ENCODE results near the gene TNFSF9. TPM values are rescaled to one million over a fixed set of nuclear protein-coding genes. Genes with fewer than 3 reads are reported as not detected.

Gene TNFSF9
- total RNA-seq, 2 donors from 2014 or later: 0.27 to 1.8 TPM

DNA sequence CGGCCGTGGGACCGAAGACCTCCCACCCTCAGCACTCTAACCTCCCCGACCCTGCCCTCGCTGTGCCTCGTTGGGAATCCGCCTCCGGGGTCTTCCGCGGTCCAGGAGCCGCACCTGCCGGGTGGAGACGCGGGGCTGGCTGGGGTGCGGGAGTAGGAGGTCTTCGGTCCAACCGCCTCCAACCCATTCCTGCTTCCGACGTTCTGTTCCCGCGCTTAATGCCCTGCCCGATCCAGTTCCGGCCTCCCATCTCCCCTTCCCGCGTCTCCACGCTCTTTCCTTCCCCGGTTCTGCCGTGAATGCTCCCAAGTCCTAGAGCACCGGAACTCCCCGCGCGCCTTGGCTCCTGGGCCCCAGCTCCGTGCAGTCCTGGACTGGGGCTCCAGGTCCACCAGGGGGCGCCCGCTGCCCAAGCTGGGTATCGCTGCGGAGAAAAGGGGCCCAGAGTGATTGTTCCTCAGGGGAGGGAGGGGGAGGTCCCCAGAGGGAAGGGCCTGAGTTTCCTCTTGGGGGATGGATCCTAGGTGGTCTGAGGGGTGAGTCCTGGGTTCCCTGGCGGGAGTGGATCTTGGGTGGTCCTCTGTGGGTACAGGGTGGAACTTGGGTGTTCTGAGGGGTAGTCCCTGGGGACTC lies 14.1 kb upstream of the TNFSF9 start:
- no peaks in the 10 kb centered on the region for H3K36me3 ChIP-seq
- peak overlapping the region; percentile 63 for H3K4me3 ChIP-seq
- H3K4me1 ChIP-seq (ENCODE audit: control insufficient read depth in 1 of 2, low read depth in 2 of 2): peaks cover 0 to 14% of the 10 kb centered on the region in 2 donors
- no peaks in the 10 kb centered on the region for H3K27me3 ChIP-seq (replicated peaks; ENCODE audit: insufficient read depth)
- DNase-seq (ENCODE audit: low spot score): peak; percentile 38
- peak; percentile 69 for ATAC-seq (ENCODE audit: insufficient number of reproducible peaks, low FRiP score, low read depth)
- H3K9me3 ChIP-seq: no peaks in the 10 kb centered on the region
- no peak overlapping the region for H3K27ac ChIP-seq
- TF ChIP-seq, protein P1, sequence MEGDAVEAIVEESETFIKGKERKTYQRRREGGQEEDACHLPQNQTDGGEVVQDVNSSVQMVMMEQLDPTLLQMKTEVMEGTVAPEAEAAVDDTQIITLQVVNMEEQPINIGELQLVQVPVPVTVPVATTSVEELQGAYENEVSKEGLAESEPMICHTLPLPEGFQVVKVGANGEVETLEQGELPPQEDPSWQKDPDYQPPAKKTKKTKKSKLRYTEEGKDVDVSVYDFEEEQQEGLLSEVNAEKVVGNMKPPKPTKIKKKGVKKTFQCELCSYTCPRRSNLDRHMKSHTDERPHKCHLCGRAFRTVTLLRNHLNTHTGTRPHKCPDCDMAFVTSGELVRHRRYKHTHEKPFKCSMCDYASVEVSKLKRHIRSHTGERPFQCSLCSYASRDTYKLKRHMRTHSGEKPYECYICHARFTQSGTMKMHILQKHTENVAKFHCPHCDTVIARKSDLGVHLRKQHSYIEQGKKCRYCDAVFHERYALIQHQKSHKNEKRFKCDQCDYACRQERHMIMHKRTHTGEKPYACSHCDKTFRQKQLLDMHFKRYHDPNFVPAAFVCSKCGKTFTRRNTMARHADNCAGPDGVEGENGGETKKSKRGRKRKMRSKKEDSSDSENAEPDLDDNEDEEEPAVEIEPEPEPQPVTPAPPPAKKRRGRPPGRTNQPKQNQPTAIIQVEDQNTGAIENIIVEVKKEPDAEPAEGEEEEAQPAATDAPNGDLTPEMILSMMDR (IDR thresholded peaks at IDR 0.05): peak; percentile 91

DNA sequence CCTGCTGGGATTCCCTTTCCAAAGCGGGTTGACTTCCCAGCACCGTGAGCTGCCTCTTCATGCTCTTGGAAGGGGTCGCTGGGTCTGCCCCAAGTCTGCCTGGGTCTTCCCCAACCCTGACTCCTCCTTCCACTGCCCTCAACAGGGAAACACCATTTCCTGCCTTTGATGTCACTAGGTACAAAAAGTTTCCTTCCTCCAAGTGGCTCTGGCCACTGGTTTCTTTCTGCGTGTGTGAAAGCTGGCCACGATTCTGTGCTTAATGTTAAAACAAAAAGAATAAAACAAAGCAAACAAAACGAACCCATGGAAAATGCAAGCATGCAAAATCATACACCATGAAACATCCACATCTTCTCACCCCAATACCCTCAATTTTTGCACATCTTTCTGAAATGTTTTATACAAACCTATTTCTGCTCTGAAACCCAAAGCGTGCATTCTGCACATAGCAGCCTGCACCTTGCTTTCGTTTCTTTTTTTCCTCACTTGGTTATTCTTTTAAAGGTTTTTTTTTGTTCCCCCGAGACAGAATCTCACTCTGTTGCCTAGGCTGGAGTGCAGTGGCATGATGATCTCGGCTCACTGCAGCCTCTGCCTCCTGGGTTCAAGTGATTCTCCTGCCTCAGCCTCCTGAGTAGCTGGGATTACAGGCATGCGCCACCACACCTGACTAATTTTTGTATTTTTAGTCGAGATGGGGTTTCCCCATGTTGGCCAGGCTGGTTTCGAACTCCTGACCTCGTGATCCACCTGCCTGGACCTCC lies 12.5 kb upstream of the TNFSF9 start:
- Histone ChIP-seq H3K27ac (no peak overlapping the region), H3K27me3 (replicated peaks; ENCODE audit: insufficient read depth) (no peaks in the 10 kb centered on the region), H3K36me3 (no peaks in the 10 kb centered on the region), H3K4me3 (no peak overlapping the region), H3K4me1 (ENCODE audit: control insufficient read depth in 1 of 2, low read depth in 2 of 2) (peaks cover 0 to 14% of the 10 kb centered on the region in 2 donors), H3K9me3 (no peaks in the 10 kb centered on the region)
- TF ChIP-seq, protein P1 (IDR thresholded peaks at IDR 0.05): no peak
- ATAC-seq (ENCODE audit: insufficient number of reproducible peaks, low FRiP score, low read depth) (no peak), DNase-seq (ENCODE audit: low spot score) (no peak)

DNA sequence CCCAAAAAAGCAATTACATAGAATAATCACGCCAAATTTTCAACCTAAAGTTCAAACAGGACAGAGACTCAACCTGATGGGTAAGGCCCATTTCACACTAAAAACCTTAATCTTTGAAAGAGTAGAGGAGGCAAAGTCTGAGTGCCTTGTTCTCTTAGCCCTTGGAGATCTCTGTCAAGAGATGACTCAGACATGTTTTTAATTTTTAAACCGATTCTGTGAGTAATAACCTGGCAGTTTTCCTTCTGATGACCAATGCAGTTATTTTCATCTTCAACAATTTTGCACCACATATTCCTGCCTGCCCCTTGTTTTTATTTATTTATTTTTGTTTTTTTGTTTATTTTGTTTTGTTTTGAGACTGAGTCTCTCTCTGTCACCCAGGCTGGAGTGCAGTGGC lies 11.5 kb upstream of the TNFSF9 start:
- no peak overlapping the region for H3K4me3 ChIP-seq
- H3K4me1 ChIP-seq (ENCODE audit: control insufficient read depth in 1 of 2, low read depth in 2 of 2): peaks cover 0 to 14% of the 10 kb centered on the region in 2 donors
- TF ChIP-seq, protein P1 (IDR thresholded peaks at IDR 0.05): no peak
- H3K9me3 ChIP-seq: no peaks in the 10 kb centered on the region
- no peak for ATAC-seq (ENCODE audit: insufficient number of reproducible peaks, low FRiP score, low read depth)
- no peaks in the 10 kb centered on the region for H3K36me3 ChIP-seq
- no peaks in the 10 kb centered on the region for H3K27me3 ChIP-seq (replicated peaks; ENCODE audit: insufficient read depth)
- no peak for DNase-seq (ENCODE audit: low spot score)
- no peak overlapping the region for H3K27ac ChIP-seq

DNA sequence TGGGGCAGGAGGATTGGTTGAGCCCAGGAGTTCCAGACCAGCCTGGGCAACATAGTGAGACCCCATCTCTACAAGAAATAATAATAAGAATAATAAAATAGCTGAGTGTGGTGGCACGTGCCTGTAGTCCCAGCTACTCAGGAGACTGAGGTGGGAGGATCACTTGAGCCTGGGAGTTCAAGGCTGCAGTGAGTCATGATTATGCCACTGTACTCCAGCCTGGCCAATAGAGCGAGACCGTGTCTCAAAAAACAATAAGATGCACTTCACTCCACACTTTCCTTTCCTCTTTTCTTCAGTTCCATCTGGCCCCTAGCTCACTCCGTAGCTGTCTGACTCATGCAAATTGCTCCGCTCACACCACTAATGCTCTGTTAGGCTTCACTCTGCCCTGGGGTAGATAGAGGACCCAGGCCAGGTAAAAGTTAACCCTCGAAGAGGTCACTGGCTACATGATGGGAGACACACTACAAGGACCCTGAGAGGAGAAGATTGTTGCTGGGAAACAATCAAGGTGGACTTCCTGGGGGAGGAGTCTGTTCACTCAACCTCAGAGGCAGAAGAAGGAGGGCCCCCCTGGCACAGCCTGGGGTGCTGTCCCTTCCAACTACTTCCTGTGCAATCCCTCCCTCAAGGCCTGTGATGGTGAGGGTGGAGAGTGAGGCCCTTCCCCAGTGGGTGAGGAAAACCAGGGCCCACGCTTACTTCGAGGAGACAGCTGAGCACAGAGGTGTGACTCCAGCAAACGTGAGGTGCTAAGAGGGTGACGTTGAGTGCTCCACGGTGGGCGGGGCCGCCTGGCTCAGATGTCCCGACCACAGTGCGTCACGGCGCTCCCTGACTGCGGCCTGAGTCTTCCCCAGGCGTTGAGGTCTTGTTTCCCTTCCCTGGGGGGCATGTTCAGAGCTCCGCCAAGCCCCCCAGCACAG lies 8.8 kb upstream of the TNFSF9 start:
- TF ChIP-seq, protein P1 (IDR thresholded peaks at IDR 0.05): no peak
- H3K27ac ChIP-seq: no peak overlapping the region
- H3K4me1 ChIP-seq (ENCODE audit: control insufficient read depth in 1 of 2, low read depth in 2 of 2): peaks cover 0 to 7% of the 10 kb centered on the region in 2 donors
- ATAC-seq (ENCODE audit: insufficient number of reproducible peaks, low FRiP score, low read depth) (no peak), DNase-seq (ENCODE audit: low spot score) (no peak)
- no peak overlapping the region for H3K4me3 ChIP-seq
- H3K36me3 ChIP-seq: no peaks in the 10 kb centered on the region
- H3K27me3 ChIP-seq (replicated peaks; ENCODE audit: insufficient read depth): no peaks in the 10 kb centered on the region
- H3K9me3 ChIP-seq: no peaks in the 10 kb centered on the region

DNA sequence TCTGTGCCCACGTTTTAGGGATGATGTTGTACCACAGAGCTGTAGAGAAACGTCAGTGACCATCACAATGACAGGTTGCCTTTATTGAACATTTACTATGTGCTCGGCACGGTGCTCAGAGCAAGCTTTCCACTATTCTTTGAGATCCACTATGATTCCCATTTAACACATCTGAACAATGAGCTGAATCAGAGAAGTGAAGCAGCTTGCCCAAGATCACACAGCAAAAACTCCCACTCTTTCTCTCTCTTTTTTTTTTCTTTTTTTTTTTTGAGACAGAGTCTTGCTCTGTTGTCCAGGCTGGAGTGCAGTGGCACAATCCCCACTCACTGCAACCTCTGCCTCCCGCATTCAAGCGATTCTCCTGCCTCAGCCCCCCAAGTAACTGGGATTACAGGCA lies 8.1 kb upstream of the TNFSF9 start:
- no peaks in the 10 kb centered on the region for H3K27me3 ChIP-seq (replicated peaks; ENCODE audit: insufficient read depth)
- TF ChIP-seq, protein P1 (IDR thresholded peaks at IDR 0.05): no peak

More for the DNA sequence above, 8.1 kb upstream of the TNFSF9 start:
- no peaks in the 10 kb centered on the region for H3K36me3 ChIP-seq
- H3K4me3 ChIP-seq: no peak overlapping the region
- peaks cover 0 to 7% of the 10 kb centered on the region in 2 donors for H3K4me1 ChIP-seq (ENCODE audit: control insufficient read depth in 1 of 2, low read depth in 2 of 2)
- DNase-seq (ENCODE audit: low spot score) (no peak), ATAC-seq (ENCODE audit: insufficient number of reproducible peaks, low FRiP score, low read depth) (no peak)
- H3K9me3 ChIP-seq: no peaks in the 10 kb centered on the region
- H3K27ac ChIP-seq: no peak overlapping the region
